ENCODE measurements around the gene ZNF598.
A peak's percentile ranks its signal among the peaks of the same experiment; 100 is the strongest.

The ZNF598 gene

GRCh38 chr16:2009791-2010510 is at the start of gene ZNF598:
Gene ZNF598, minus strand, starts transcription at chr16:2009821.
- TF ChIP-seq POLR2A (IDR thresholded peaks at IDR 0.05; ENCODE audit: low read length) (peak; percentile 94), GATA1 (IDR thresholded peaks at IDR 0.05; ENCODE audit: low read depth, low read length) (no peak)
- DNase-seq, result peak; percentile 91 to 94

GRCh38 chr16:2058872-2059271 is 49.3 kb upstream of the ZNF598 start:
- no peak for TF ChIP-seq GATA1 (IDR thresholded peaks at IDR 0.05; ENCODE audit: low read depth, low read length)
- no peak for TF ChIP-seq POLR2A (IDR thresholded peaks at IDR 0.05; ENCODE audit: low read length)
- no peak for DNase-seq

GRCh38 chr16:2058420-2058819 is 48.8 kb upstream of the ZNF598 start:
- no peak for DNase-seq
- TF ChIP-seq GATA1 (IDR thresholded peaks at IDR 0.05; ENCODE audit: low read depth, low read length) (no peak), POLR2A (IDR thresholded peaks at IDR 0.05; ENCODE audit: low read length) (no peak)

- TF ChIP-seq GATA1 (IDR thresholded peaks at IDR 0.05; ENCODE audit: low read depth, low read length), result no peak
- no peak for TF ChIP-seq POLR2A (IDR thresholded peaks at IDR 0.05; ENCODE audit: low read length)
Observed at GRCh38 chr16:2057438-2057837, 47.8 kb upstream of the ZNF598 start.

GRCh38 chr16:2056681-2057407 is 47.2 kb upstream of the ZNF598 start:
- TF ChIP-seq POLR2A (IDR thresholded peaks at IDR 0.05; ENCODE audit: low read length), result no peak
- TF ChIP-seq GATA1 (IDR thresholded peaks at IDR 0.05; ENCODE audit: low read depth, low read length), result no peak
- DNase-seq, result no peak

More at GRCh38 chr16:2057438-2057837, 47.8 kb upstream of the ZNF598 start:
- no peak for DNase-seq

GRCh38 chr16:2056077-2056476 is 46.5 kb upstream of the ZNF598 start:
- no peak for TF ChIP-seq POLR2A (IDR thresholded peaks at IDR 0.05; ENCODE audit: low read length)
- TF ChIP-seq GATA1 (IDR thresholded peaks at IDR 0.05; ENCODE audit: low read depth, low read length), result no peak
- DNase-seq, result no peak

GRCh38 chr16:2054543-2055245 is 45.1 kb upstream of the ZNF598 start:
- DNase-seq, result no peak
- no peak for TF ChIP-seq GATA1 (IDR thresholded peaks at IDR 0.05; ENCODE audit: low read depth, low read length)
- no peak for TF ChIP-seq POLR2A (IDR thresholded peaks at IDR 0.05; ENCODE audit: low read length)

- DNase-seq, result no peak
- no peak for TF ChIP-seq POLR2A (IDR thresholded peaks at IDR 0.05; ENCODE audit: low read length)
Observed at GRCh38 chr16:2053897-2054296, 44.3 kb upstream of the ZNF598 start.

GRCh38 chr16:2053211-2053610 is 43.6 kb upstream of the ZNF598 start:
- TF ChIP-seq GATA1 (IDR thresholded peaks at IDR 0.05; ENCODE audit: low read depth, low read length) (no peak), POLR2A (IDR thresholded peaks at IDR 0.05; ENCODE audit: low read length) (no peak)
- DNase-seq, result no peak

- peak; percentile 67 to 73 for DNase-seq
- TF ChIP-seq GATA1 (IDR thresholded peaks at IDR 0.05; ENCODE audit: low read depth, low read length), result no peak
- TF ChIP-seq POLR2A (IDR thresholded peaks at IDR 0.05; ENCODE audit: low read length), result peak; percentile 34
Observed at GRCh38 chr16:2048116-2048543, 38.5 kb upstream of the ZNF598 start.

- DNase-seq, result peak; percentile 96 to 97
- TF ChIP-seq POLR2A (IDR thresholded peaks at IDR 0.05; ENCODE audit: low read length) (peak; percentile 46), GATA1 (IDR thresholded peaks at IDR 0.05; ENCODE audit: low read depth, low read length) (no peak)
Observed at GRCh38 chr16:2047330-2048115, 37.9 kb upstream of the ZNF598 start, which contains the start of the genes NTHL1 and TSC2. Gene NTHL1, minus strand, starts transcription at chr16:2047834. Its CDS starts 11 bp downstream, at chr16:2047823. Gene TSC2, plus strand, starts transcription at chr16:2047985. Its CDS starts 631 bp downstream, at chr16:2048616.

- TF ChIP-seq POLR2A (IDR thresholded peaks at IDR 0.05; ENCODE audit: low read length) (no peak), GATA1 (IDR thresholded peaks at IDR 0.05; ENCODE audit: low read depth, low read length) (no peak)
Observed at GRCh38 chr16:2046893-2047329, 37.3 kb upstream of the ZNF598 start.

More at GRCh38 chr16:2046893-2047329, 37.3 kb upstream of the ZNF598 start:
- no peak for DNase-seq

All from erythroblast (primary cell).